Bone marrow (tissue), 2 donors: ENCODE measurements around the gene ST6GALNAC5.
"Not testable (repeated sequence)": the region's sequence is repeated elsewhere in the genome, so short reads cannot be mapped to it uniquely, and the experiment has no call there.

Experiments
- DNase-seq, 2 donors: peaks; one replicate each; lab custom pipeline; 2025; lab: John Stamatoyannopoulos, UW

Gene ST6GALNAC5

DNA sequence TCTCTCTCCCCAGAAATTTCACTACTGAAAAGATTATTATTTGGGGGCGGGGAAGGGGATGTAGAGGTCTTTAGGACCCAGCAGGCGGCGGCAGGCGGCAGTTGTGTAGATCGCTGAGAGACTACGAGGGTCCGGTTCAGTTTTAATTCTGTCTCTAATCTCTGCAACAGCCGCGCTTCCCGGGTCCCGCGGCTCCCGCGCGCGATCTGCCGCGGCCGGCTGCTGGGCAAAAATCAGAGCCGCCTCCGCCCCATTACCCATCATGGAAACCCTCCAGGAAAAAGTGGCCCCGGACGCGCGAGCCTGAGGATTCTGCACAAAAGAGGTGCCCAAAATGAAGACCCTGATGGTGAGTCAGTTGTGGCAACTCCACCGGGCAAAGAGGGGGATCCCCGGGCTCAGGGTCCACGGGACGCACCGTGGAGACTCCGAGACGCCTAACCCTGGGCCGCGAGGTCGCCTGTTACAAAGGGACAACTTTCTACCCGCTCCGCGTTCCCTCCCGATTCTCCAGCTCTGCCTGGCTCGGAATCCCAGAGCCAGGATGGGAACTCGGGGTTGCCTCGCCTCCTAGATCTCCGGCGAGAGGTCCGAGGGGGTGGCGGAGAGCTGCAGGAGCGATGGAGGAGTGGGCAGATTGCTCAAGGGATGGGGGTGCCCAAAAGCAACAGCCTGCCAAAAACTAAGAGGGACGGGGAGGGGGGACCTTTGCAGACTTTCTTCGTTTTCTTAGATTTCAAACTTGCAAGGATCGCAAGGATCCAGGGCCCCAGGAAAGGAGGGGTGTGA, at the start of gene ST6GALNAC5:
Gene ST6GALNAC5, plus strand, starts transcription at position 139 of the 789 bp plus-strand sequence.
- no peak for DNase-seq

DNA sequence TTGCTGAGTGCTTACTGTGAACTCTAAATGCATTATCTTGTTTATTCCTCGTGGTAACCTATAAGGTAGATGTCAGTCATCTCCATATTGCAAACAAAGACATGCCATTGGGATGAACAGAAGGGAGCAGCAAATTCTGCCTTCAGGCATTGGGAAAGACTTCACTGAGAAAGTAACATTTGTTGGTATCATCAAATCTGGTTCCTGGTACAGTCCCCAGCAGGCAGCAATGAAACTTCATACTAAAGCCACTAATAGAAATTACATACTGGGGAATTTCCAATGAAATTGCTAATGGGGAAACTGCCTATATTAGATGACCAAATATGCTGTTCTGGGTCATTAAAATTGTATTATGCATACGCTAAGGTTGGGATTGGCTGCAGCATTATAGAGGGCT, 47.3 kb upstream of the ST6GALNAC5 start:
- DNase-seq = no peak

DNA sequence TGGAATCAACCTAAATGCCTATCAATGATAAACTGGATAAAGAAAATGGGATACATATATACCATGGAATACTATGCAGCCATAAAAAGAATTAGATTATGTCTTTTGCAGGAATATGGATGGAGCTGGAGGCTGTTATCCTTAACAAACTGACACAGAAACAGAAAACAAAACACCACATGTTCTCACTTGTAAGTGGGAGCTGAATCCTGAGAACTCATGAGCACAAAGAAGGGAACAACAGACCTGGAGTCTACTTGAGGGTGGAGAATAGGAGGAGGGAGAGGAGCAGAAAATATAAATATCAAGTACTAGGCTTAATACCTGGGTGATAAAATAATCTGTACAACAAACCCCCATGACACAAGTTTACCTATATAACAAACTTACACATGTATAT, 44.3 kb upstream of the ST6GALNAC5 start:
- not testable (repeated sequence) for DNase-seq

DNA sequence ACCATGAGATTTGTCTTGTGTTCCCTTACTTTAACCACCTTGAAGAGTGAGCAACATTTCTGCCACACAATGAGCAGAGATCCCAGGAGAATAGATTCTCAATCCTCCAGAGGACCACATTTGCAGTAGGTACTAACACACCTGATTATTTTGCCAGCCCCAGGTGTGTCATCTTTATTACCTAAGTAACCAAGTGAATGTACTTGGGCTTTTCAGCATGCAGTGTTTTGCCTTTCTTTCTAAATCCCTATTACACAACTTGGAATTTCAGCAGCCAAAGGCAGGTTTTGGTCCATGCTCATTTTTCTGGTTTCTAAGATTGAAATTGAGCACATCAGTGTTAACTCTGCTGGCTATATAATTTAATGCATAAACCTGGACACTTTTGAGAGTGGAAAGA, 43.2 kb upstream of the ST6GALNAC5 start:
- no peak for DNase-seq

DNA sequence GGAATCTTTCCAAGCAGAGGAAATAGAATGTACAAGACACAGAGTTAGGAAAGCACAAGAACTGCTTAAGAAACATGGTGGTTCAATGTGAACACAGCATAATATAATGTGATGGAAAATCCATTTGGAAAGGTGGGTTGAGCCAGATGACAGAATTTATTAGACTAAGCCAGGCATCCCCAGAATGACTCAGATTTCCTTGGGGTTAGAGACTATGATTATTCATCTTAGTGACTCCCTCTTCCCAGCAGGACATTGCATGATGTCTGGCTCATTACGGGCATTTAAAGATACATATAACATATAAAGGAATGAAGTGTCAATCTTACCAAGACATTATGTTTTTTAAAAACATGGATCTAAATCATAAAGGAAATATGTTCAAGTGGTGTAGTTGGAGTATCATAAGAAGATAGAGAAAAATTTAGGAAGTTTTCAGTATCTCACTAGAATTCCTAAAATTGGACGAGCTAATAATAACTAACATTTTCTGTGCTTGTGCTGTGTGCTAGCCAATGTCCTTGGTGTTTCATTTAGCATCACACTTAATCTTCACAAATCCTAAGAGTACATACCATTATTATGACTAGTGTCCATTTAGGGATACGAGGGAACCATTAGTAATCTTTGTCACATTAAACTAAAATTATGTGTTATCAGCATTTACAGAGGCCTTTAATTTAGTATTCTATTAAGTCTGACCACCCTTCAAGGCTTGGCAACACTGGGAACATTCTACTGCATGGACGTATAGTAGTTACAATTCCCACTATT, 41.0 kb upstream of the ST6GALNAC5 start:
- no peak for DNase-seq

DNA sequence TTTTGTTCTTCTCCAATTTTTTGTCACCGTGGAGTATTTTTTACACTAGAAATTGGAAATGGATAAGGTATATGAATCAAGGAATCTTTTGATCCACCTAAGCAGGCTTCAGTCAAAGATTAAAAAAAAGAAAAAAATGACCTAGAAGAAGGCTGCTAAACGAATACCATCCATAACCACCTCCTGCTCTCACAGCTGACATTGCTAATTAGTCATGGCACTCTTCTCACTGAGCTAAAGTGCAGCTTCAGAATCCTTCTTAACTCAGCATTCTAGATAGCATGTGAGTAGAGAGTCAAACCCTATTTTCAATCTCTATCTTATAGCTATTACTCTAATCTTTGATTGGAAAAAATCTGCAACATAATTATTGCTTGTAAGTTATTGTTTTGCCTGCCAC, 40.2 kb upstream of the ST6GALNAC5 start:
- DNase-seq = no peak

- DNase-seq = no peak
Measured at GRCh38 chr1:76830373-76830772, 36.9 kb upstream of the ST6GALNAC5 start.

- no peak for DNase-seq
Measured at GRCh38 chr1:76832521-76832920, 34.8 kb upstream of the ST6GALNAC5 start.

GRCh38 chr1:76833151-76833550, 34.1 kb upstream of the ST6GALNAC5 start:
- no peak for DNase-seq

GRCh38 chr1:76833856-76834255, 33.4 kb upstream of the ST6GALNAC5 start:
- no peak for DNase-seq

GRCh38 chr1:76835203-76835602, 32.1 kb upstream of the ST6GALNAC5 start:
- no peak for DNase-seq

GRCh38 chr1:76840278-76840677, 27.0 kb upstream of the ST6GALNAC5 start:
- no peak for DNase-seq

- no peak for DNase-seq
Measured at GRCh38 chr1:76841460-76841859, 25.8 kb upstream of the ST6GALNAC5 start.

- DNase-seq = no peak
Measured at GRCh38 chr1:76843821-76844464, 23.3 kb upstream of the ST6GALNAC5 start.

DNA sequence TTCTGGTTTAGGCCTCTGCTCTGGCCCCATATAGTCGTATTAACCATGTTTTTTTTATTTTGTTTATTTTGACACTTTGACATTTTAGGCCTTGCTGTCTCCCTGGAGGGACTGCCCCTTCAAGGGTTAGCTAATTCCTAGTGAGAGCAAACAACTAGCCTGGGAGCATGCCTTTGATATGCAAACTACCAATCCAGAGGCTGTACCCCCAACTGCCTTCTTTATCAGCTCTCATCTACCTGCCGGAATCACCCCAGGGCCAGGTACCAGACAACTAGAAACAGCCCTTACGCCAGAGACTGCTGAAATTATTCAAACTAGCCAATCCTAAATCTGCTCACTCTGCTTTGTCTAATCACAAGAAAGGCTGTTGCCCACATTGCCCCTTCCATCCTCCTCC, 13.0 kb upstream of the ST6GALNAC5 start:
- DNase-seq = no peak

DNA sequence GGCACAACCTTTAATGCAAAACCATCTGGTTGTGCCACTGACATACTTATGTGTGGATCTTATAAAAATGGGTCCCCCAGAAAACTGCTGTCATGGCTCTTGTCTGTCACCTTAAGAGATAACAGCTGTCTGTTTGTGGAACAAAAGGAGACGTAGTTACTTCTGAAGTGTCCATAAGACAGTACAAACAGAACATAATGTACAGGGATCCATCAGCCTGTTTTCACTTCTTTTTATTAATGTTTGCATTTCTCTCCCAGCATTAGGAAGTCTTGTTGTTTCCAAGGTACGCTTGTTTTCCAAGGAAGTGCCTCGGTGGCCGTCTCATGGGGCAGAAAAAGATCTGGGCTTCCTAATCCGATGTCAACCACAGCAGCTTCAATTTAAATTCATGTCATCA, 11.2 kb upstream of the ST6GALNAC5 start:
- DNase-seq = no peak

GRCh38 chr1:76857138-76857537, 10.1 kb upstream of the ST6GALNAC5 start:
- no peak for DNase-seq

- no peak for DNase-seq
Measured at GRCh38 chr1:76857973-76858372, 9.3 kb upstream of the ST6GALNAC5 start.

DNA sequence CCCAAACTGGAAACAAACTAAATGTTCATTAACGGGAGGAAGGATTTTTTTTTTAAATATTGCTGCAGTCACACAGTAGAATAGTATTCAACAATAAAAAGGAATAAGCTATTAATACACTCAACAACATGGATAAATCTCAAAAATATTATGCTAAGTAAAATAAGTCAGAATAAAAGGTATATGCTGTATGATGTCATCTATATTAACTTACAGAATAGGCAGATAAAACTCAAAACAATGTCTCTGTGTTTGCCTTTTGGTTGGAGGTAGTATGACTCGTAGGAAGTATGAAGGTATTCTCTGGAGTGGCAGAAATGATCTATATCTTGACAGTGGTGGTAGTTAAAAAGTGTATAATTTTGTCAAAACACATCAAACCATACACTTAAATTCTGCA, 6.1 kb upstream of the ST6GALNAC5 start:
- DNase-seq = no peak

DNA sequence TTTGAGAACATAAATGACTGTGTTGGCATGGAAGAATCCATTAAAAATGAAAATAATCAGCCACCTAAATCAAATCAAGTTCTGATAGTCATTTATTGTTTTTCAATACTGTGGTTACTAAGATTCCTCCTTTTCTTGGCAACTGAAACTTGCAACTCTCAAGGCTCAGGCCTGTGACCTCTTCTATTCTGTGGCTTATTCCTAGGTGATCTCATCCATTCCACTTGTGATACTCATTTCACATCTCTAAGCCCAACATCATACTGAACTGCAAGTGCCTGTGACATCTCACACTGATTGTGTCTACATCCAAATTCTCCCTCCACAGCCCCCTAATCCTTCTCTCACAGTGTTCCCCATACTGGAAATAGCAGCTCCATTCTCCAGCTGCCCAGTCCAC, 4.8 kb upstream of the ST6GALNAC5 start:
- no peak for DNase-seq

- DNase-seq = no peak
Measured at GRCh38 chr1:76864383-76864782, 2.9 kb upstream of the ST6GALNAC5 start.

DNA sequence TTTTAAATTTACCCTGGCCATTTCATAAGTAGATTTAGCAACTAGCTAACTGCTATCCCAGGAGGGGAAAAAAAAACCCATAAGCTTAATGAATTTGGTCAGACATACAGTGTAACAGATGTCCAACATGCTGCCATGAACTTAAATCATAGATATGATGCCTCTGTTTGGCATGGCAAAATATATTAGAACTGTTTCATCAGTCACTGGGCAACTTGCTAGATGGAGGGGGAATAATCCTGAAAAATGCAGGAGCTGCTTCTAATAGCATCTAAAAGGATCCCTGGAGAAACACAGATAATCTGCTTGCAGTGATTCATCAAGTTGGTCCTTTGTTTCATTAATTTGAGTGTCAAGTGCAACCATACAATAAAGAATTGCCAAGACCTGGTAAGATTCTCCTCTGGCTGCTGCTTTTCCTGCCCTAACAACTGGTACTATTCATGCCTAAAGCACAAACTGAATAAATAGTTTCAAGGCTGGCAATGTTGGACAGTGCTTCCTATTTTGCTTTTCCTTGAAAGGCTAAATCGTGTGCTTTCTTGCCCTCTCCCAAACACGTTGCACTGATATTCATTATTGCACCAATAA, 1.5 kb upstream of the ST6GALNAC5 start:
- DNase-seq = no peak

- no peak for DNase-seq
Measured at GRCh38 chr1:76866566-76866965, 714 bp upstream of the ST6GALNAC5 start.
